HUDEP-2 (cell line): Measurements from ENCODE around the gene FBXL7.

Experiments
- DNase-seq, 76 experiments: peaks; one replicate each; lab custom pipeline; 2025; ENCODE audit not compliant: unreplicated experiment in 76 of 76; lab: John Stamatoyannopoulos, UW

FBXL7 gene

GRCh38 chr5:15794052-15794985, 294.3 kb downstream of the FBXL7 start:
- DNase-seq: no peak

DNA sequence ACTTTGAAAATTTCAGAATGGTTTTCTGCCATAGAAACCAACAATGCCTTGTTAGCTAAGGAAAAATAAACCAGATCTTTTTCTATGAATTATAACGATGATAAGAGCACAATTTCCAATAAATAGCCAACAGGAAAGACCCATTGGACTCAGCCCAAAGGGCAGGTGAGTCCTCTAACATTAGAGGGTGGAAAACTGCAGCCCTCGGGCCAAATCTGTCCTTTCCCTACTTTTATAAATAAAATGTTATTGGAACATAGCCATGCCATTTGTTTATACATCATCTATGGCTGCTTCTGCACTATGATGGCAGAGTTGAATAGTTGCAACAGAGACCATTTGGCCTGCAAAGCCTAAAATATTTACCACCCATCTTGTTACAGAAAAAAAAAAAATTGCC, 296.1 kb downstream of the FBXL7 start:
- no peak for DNase-seq

DNA sequence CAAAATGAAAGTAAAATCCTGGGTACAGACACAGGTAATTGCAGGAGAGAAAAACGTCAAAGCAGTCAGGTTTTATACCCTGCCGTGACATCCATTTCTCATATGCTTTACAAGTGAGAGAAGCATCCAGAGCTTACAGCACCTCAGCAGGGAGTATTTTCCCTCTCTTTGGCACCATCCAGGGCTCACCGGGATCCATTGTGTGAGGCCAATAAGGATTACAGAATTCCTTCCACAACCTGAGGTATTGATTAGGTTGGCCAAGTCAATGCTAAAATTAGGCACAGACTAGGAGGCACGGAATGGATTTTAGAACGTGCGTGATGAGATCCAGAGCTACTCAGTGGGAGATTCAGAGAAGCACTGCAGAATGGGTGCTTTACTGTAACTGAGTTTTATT, 296.6 kb downstream of the FBXL7 start:
- DNase-seq: no peak

GRCh38 chr5:15797116-15797515, 297.1 kb downstream of the FBXL7 start:
- no peak for DNase-seq

DNA sequence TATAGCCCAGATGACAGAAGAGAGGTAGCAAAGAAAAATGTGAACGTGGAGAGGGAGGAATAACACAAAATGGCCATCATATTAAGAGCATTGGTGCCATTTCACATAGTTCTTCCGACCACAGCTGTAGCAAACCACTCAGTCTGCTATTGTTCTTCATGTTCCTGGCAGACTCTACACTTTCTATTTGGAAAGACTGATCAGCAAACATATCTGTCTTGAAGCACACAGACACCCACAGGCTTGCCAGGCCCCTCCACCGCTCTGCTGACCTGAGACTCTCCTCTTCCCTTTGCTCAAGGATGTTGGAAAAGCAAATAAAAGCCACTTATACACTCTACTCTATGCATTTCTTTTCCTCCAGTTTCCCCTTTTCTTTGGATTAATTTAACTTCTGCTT, 298.0 kb downstream of the FBXL7 start:
- DNase-seq: no peak

GRCh38 chr5:15799014-15799413, 299.0 kb downstream of the FBXL7 start:
- DNase-seq: no peak

DNA sequence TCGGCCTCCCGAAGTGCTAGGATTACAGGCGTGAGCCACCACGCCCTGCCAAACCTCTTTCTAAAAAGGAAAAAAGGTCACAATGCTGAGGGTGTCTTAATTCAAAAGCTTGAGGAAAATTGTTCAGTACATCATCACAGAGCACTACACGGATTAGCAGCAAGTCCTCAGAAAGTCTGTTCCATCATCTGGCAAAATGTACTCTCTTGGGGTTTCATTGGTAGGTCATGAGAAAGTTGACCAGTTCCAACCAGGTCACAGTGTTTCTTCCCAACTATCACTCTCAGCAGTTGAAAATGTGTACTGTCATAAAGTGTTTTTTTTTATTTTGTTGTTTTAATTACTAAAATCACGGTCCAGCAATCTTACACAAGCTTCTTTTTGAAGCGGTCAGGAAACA, 299.6 kb downstream of the FBXL7 start:
- no peak for DNase-seq

- no peak for DNase-seq
These were observed 303.3 kb downstream of the FBXL7 start for GRCh38 chr5:15803280-15803679.

DNA sequence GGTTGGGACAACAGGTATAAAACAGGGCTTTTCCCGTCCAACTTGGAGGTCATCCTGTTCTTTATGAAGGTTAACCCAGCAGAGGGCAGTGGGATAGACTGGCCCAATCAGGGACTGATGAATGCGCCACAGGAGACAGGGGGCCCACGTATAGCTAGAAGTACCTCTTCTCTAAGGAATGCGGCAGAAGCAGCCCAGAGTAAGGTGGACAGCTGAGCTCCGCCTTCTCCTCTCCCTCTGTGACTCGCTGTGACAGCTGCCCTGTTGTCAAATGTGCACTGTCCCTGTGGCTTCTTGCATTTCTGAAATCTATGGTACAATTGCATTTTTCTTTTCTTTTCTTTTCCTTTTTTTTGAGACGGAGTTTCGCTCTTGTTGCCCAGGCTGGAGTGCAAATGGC, 306.6 kb downstream of the FBXL7 start:
- no peak for DNase-seq

GRCh38 chr5:15807248-15807647, 307.3 kb downstream of the FBXL7 start:
- no peak for DNase-seq

DNA sequence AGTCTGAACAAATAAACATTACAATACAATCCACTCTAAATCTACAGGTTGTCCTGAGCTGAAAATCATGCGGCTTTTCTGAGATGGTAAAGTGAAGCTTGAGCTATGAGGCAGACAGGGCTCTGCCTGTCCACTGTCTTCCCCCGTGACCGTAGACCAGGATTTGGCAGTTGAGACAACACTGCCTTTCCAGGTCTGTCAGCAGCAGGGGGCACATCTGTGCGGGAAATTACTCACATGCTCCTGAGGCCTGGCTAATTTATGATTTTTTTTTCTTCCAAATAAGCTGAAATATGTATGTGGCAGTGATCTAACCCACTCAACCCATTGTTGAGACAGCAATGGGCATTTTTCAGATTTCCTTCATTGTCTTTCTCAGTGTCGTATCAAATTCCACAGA, 307.9 kb downstream of the FBXL7 start:
- DNase-seq: no peak

DNA sequence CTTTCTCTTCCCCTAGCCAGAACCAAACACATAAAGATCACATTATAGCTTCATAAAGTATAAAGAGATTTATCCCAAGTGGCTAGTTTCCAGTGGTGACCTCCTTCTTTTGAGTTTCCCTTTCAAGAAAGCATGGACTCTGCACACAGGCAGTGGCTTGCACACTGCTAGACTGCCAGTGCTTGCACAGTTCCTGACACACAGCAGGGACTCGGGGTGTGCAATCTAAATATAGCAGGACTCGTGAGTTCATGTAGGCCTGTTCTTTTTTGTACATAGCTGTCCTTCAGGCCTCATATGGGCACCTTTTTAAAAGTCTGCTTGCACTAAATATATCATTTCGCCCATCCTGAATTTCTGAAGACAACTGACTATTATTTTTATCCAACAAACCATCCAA, 308.6 kb downstream of the FBXL7 start:
- DNase-seq: no peak

GRCh38 chr5:15819617-15820016, 319.6 kb downstream of the FBXL7 start:
- DNase-seq: no peak

DNA sequence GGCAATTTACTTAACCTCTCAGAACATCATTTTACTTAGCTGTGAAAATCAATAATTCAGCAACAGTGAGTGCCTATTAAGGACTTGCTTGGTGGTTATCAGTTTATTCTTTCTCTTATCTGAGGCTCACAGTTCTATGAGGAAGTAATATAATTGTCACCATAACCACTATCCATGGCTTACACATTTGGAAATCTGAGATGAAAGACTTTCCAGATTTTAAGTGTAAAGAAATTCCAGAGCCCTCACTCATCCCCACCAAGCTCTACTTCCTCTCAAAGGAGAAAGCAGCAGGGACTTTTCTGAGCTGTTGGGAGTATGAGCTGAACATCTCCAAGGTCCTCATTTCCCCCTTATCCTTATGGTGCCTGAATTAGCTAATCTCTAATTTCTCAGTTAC, 321.5 kb downstream of the FBXL7 start:
- DNase-seq: no peak

GRCh38 chr5:15823398-15823797, 323.4 kb downstream of the FBXL7 start:
- no peak for DNase-seq

DNA sequence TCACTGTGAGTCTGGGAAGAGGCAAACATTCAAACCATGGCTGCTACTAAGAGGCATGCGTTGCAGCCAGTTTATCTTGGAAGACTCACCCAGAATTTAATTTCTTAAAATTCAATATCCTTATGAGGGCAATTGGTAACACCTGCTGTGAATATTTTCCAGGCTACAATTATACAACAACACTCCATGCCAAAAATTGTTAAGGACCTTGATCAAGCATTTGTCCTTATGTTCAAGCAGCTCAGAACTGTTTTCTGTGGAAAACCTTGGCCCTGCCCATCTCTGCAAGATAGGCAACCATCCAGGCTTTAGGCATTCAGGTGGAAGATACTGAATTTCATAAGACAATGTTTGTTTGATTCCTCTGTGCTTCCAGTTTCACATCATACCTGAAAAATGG, 327.8 kb downstream of the FBXL7 start:
- DNase-seq: no peak

- DNase-seq: no peak
These were observed 331.4 kb downstream of the FBXL7 start for GRCh38 chr5:15831408-15831807.

DNA sequence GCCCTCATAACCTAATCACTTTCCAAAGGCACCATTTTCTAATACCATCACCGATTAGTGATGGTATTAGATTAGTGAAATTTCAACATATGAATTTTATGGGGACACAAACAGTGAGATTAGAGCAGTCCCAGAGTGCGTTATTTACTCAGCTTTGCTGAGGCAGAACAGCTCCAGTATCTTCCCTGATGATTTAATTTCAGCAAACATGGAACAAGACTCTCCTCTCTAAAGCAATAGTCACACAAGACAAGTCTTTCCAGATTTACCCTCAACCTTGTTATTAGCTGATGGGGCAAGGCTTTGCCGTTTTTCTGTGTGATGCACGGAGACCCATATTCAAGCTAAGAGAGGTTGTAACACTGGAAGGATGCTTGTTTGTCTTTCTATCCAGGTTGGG, 333.4 kb downstream of the FBXL7 start:
- no peak for DNase-seq

GRCh38 chr5:15834596-15835245, 334.7 kb downstream of the FBXL7 start:
- DNase-seq: no peak

GRCh38 chr5:15835514-15835913, 335.5 kb downstream of the FBXL7 start:
- DNase-seq: no peak

DNA sequence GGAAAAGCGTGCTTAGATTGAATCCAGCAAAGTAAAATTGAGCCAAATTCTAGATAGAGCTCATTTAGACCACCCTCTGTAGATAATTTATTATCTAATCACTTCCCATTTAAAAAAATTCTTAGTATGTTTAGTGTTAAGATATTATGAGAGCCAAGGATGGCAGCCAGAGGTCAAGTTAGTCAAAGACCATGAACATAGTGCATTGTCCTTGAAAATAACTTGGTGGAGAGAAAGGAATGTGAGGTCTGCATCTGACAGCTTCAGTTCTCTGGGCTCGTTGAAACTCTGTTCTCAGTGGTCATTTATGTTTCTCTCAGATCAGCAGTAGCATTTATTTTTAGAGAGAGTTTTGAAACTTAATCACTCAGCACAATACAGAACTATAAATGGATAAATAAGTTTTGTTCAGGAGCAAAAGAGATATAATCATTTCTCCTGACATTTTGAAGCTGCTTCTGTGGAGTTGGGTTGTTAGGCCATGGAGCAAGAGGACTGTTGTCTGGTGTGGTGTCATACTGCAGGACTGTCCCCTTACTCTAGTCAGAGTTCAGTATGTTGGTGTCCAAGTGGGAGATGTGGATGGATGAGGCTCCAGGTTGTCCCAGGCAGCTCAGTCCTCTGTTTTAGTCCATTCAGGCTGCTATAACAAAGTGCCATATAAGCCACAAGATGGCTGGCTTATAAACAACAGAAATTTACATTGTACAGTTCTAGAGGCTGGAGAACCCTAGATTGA, 337.7 kb downstream of the FBXL7 start:
- no peak for DNase-seq

DNA sequence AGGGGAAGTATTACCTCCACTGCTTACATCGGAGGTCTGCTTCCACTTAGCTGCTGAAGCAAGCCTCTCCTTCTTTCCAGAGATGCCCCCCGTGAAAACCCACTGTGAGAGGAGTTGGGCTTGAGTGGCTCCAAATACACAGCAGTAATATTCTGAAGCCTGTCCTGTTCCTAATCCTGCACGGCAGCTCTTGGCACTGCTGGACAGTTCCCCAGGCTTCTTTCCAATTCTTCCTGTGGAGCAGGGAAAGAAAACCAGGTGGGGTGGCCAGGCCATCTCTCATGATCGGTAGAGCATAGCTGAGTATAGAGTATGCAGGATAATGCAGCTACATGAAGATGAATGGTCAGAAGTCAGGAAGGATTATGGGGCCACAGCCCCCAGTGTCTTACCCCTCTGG, 344.3 kb downstream of the FBXL7 start:
- DNase-seq: no peak
